IMR-90 (cell line): ENCODE data around the gene NOD1. TPM values are rescaled to one million over a fixed set of nuclear protein-coding genes. Genes with fewer than 3 reads are reported as not detected.

Experiments
- ATAC-seq: fragments of 200-7000 bp; cut with Tn5 transposase; 2 replicates; pipeline ENCODE4 v1.9.1; 2020; ENCODE audit warnings: low read depth, mild to moderate bottlenecking, moderate library complexity
- BruUV-seq: library from RNA; stranded (reverse); fragments of 400-500 nt; replicated peaks from 2 replicates; lab custom pipeline; 2021; lab: Mats Ljungman, UMichigan
- CTCF ChIA-PET: fragments of 300-600 bp; formaldehyde crosslinking; extraction: SDS; loops from one replicate; lab custom pipeline; 2021; ENCODE audit warnings: antibody characterized with exemption; lab: Yijun Ruan, JAX
- POLR2A ChIA-PET: fragments of 300-600 bp; sonication (Branson Sonifier 250); formaldehyde crosslinking; loops from one replicate; lab custom pipeline; 2022; ENCODE audit warnings: antibody characterized with exemption; ENCODE audit not compliant: unreplicated experiment; lab: Charles Lee
- DNase-seq: peaks from one replicate; pipeline ENCODE4 v3.0.0; 2013
- H2AFZ ChIP-seq: replicated peaks from 2 replicates; pipeline ENCODE3; 2013; ENCODE audit warnings: low read length, mild to moderate bottlenecking; ENCODE audit not compliant: poor library complexity
- H2AK5ac ChIP-seq: 2 replicates; pipeline ENCODE4 v1.6.1; 2013; ENCODE audit warnings: low read depth, low read length, inconsistent platforms
- H2AK9ac ChIP-seq: replicated peaks from 2 replicates; pipeline ENCODE3; 2013; ENCODE audit warnings: mild to moderate bottlenecking, low read depth, low read length, moderate library complexity; ENCODE audit not compliant: poor library complexity
- H2BK120ac ChIP-seq: 2 replicates; pipeline ENCODE4 v1.6.1; 2013; ENCODE audit warnings: low read depth, low read length, inconsistent platforms
- H2BK15ac ChIP-seq: 3 replicates; pipeline ENCODE4 v1.6.1; 2013; ENCODE audit warnings: low read depth, low read length, inconsistent platforms
- H2BK20ac ChIP-seq: 2 replicates; pipeline ENCODE4 v1.6.1; 2013; ENCODE audit warnings: low read depth, mild to moderate bottlenecking, inconsistent platforms, low read length, moderate library complexity
- H2BK5ac ChIP-seq: 2 replicates; pipeline ENCODE4 v1.6.1; 2013; ENCODE audit warnings: mild to moderate bottlenecking, low read depth, low read length, inconsistent platforms; ENCODE audit not compliant: poor library complexity, severe bottlenecking
- H3K14ac ChIP-seq: replicated peaks from 2 replicates; pipeline ENCODE4 v1.6.1; 2013; ENCODE audit warnings: low read depth, low read length, inconsistent platforms
- H3K18ac ChIP-seq: 2 replicates; pipeline ENCODE4 v1.6.1; 2013; ENCODE audit warnings: low read depth, low read length, control low read depth
- H3K23ac ChIP-seq: 2 replicates; pipeline ENCODE4 v1.6.1; 2013; ENCODE audit warnings: low read depth, low read length, inconsistent platforms
- H3K27ac ChIP-seq: 2 replicates; pipeline ENCODE4 v1.5.1; 2013; ENCODE audit warnings: mild to moderate bottlenecking, control low read depth, low read length; ENCODE audit not compliant: insufficient read depth
- H3K27me3 ChIP-seq: 2 replicates; pipeline ENCODE4 v1.6.1; 2013; ENCODE audit warnings: low read length; ENCODE audit not compliant: control insufficient read depth, insufficient read depth
- H3K36me3 ChIP-seq: 2 replicates; pipeline ENCODE4 v1.6.1; 2013; ENCODE audit warnings: low read length, mixed read lengths; ENCODE audit not compliant: control insufficient read depth, insufficient read depth
- H3K4ac ChIP-seq: 2 replicates; pipeline ENCODE4 v1.6.1; 2013; ENCODE audit warnings: low read depth, low read length, inconsistent platforms
- H3K4me1 ChIP-seq: 2 replicates; pipeline ENCODE4 v1.6.1; 2013; ENCODE audit warnings: low read length, mixed read lengths; ENCODE audit not compliant: control insufficient read depth, insufficient read depth
- H3K4me2 ChIP-seq: 2 replicates; pipeline ENCODE4 v1.6.1; 2013; ENCODE audit warnings: low read depth, mild to moderate bottlenecking, control low read depth, low read length, moderate library complexity
- H3K4me3 ChIP-seq: 2 replicates; pipeline ENCODE4 v1.5.1; 2013; ENCODE audit warnings: low read depth, mild to moderate bottlenecking, control low read depth, low read length, moderate library complexity; ENCODE audit not compliant: insufficient read depth
- H3K56ac ChIP-seq: 2 replicates; pipeline ENCODE4 v1.6.1; 2013; ENCODE audit warnings: low read length, inconsistent platforms; ENCODE audit not compliant: insufficient read depth; ENCODE audit errors: extremely low read depth
- H3K79me1 ChIP-seq, 2 experiments: 2 replicates each; pipeline ENCODE4 v1.6.1; 2013; ENCODE audit warnings: low read length in 2 of 2, inconsistent platforms in 1 of 2, low read depth in 1 of 2
- H3K9ac ChIP-seq: 2 replicates; pipeline ENCODE4 v1.6.1; 2013; ENCODE audit warnings: low read depth, low read length, control low read depth
- H3K9me1 ChIP-seq: 2 replicates; pipeline ENCODE4 v1.6.1; 2013; ENCODE audit warnings: low read length, inconsistent platforms; ENCODE audit not compliant: insufficient read depth
- H3K9me3 ChIP-seq: 2 replicates; pipeline ENCODE4 v1.6.1; 2013; ENCODE audit warnings: low read length; ENCODE audit not compliant: control insufficient read depth, insufficient read depth
- H4K20me1 ChIP-seq: 2 replicates; pipeline ENCODE4 v1.6.1; 2013; ENCODE audit warnings: low read length, inconsistent platforms; ENCODE audit not compliant: insufficient read depth
- H4K5ac ChIP-seq: 2 replicates; pipeline ENCODE4 v1.6.1; 2013; ENCODE audit warnings: mild to moderate bottlenecking, low read depth, low read length, control low read depth
- H4K8ac ChIP-seq, 2 experiments: 2 replicates each; pipeline ENCODE4 v1.6.1; 2013; ENCODE audit warnings: low read depth in 2 of 2, low read length in 2 of 2, control low read depth in 1 of 2, inconsistent platforms in 1 of 2
- H4K91ac ChIP-seq: 2 replicates; pipeline ENCODE4 v1.6.1; 2013; ENCODE audit warnings: low read depth, low read length, inconsistent platforms; ENCODE audit not compliant: insufficient read depth
- BHLHE40 ChIP-seq: fragments of 150-350 bp; IDR thresholded peaks from 2 replicates; pipeline ENCODE4 v1.6.1; 2016; ENCODE audit warnings: mild to moderate bottlenecking, low read depth, low read length
- CHD1 ChIP-seq: IDR thresholded peaks from 2 replicates; pipeline ENCODE4 v1.6.1; 2012; ENCODE audit warnings: low read depth, low read length, improper control_type of control experiment
- ELK1 ChIP-seq: fragments of 150-350 bp; IDR thresholded peaks from 2 replicates; pipeline ENCODE4 v1.6.1; 2016; ENCODE audit warnings: low read depth, mild to moderate bottlenecking, low read length, moderate library complexity, borderline replicate concordance
- FOS ChIP-seq: fragments of 150-350 bp; IDR thresholded peaks from 2 replicates; pipeline ENCODE4 v1.6.1; 2016; ENCODE audit warnings: low read depth, low read length
- MAZ ChIP-seq: IDR thresholded peaks from 2 replicates; pipeline ENCODE4 v1.6.1; 2012; ENCODE audit warnings: low read depth, mild to moderate bottlenecking, low read length, improper control_type of control experiment, moderate library complexity, borderline replicate concordance
- MXI1 ChIP-seq: IDR thresholded peaks from 2 replicates; pipeline ENCODE4 v1.6.1; 2012; ENCODE audit warnings: low read depth, mild to moderate bottlenecking, low read length, moderate library complexity, borderline replicate concordance
- NFE2L2 ChIP-seq: fragments of 150-350 bp; IDR thresholded peaks from 2 replicates; pipeline ENCODE4 v1.6.1; 2016; ENCODE audit warnings: low read depth, mild to moderate bottlenecking, low read length
- SMC3 ChIP-seq: fragments of 150-350 bp; IDR thresholded peaks from 2 replicates; pipeline ENCODE4 v1.6.1; 2016; ENCODE audit warnings: low read depth, mild to moderate bottlenecking, antibody characterized with exemption, low read length, moderate library complexity
- WGBS, 2 experiments: methylation state at CpG; one replicate each; pipeline versions ENCODE4 v1.1.5 to v1.1.7; 2013; ENCODE audit warnings: missing lambda C conversion rate in 2 of 2; ENCODE audit not compliant: insufficient read length in 1 of 2; ENCODE audit errors: extremely low coverage in 2 of 2; 5-methylcytosine and 5-hydroxymethylcytosine counted together
- dilution Hi-C: fragments of 300-500 bp; cut with HindIII; formaldehyde crosslinking; loops from one replicate; pipeline ENCODE4 v1.14.3; 2018; ENCODE audit warnings: low sequenced_read_pairs; ENCODE audit not compliant: unreplicated experiment
- in situ Hi-C: fragments of 300-500 bp; cut with MboI; formaldehyde crosslinking; loops from 3 replicates; pipeline ENCODE4 v1.14.3; 2019; ENCODE audit warnings: low sequenced_read_pairs, inconsistent platforms, mixed read lengths
- intact Hi-C: fragments of 100-400 bp; cut with micrococcal nuclease; formaldehyde crosslinking; loops from 2 replicates; pipeline ENCODE4 v1.10.0; 2022
- polyA plus RNA-seq, 3 experiments: library from polyadenylated mRNA; depleted of rRNA; stranded (reverse); fragments of >200 nt; gene quantifications; 2 replicates each; pipeline ENCODE4 v1.2.3, GENCODE V29; 2012; ENCODE audit warnings: low replicate concordance in 1 of 3
- total RNA-seq: library from RNA; depleted of rRNA; stranded (reverse); fragments of >200 nt; gene quantifications from 2 replicates; pipeline ENCODE4 v1.2.3, GENCODE V29; 2012

Gene NOD1
- total and polyA plus RNA-seq, 2 of the 4 experiments (the other 2 are of a cell fraction) = 1.8 to 3.0 TPM

DNA sequence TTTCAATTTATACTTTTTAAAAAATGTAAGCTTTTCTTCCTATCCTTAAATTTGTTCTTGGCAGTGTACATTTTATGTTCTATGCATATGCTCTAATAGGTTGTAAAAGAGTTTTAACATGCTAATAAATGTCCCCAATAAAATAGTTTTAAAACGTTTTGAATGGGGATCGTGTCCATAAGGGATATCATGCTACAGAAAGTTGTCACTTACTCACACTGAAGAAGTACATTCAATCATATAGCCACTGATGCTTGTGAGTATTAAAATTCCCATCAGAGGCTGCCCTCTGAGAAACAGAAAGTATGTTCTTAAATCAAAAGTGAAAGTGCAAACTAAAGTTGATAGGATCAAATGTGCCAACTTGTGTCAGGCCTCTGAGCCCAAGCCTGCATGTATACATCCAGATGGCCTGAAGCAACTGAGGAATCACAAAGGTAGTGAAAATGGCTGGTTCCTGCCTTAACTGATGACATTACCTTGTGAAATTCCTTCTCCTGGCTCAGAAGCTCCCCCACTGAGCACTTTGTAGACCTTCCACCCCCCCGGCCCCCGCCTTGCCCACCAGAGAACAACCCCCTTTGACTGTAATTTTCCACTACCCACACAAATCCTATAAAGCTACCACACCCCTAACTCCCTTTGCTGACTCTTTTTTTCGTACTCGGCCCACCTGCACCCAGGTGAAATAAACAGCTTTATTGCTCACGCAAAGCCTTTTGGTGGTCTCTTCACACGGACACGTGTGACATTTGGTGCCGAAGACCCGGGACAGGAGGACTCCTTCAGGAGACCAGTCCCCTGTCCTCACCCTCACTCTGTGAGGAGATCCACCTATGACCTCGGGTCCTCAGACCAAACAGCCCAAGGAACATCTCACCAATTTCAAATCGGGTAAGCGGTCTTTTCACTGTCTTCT lies 877 bp upstream of the NOD1 start:
- no peak overlapping the region for H2BK5ac ChIP-seq
- CTCF ChIA-PET = interaction anchor here (1.5 kb wide), 1 partner anchor 10 kb away, joined by 9 read pairs; no protein-coding TSS in a partner anchor
- no peaks in the 10 kb centered on the region for H3K9me3 ChIP-seq
- peak overlapping the region; percentile 44; the same call in 1 of the 2 replicates for H3K14ac ChIP-seq
- no peaks in the 10 kb centered on the region for H3K27me3 ChIP-seq
- POLR2A ChIA-PET = no interaction called here
- H2BK15ac ChIP-seq = no peak overlapping the region
- 0 out of 2 replicates have a peak overlapping the region, but pooled peaks have one; percentile 53 for H4K5ac ChIP-seq
- dilution Hi-C loops = no loop called here
- H2BK120ac ChIP-seq = no peak overlapping the region; the same call in 1 of the 2 replicates
- H2BK20ac ChIP-seq = no peak overlapping the region
- intact Hi-C loops = loop anchor here (2.0 to 5.0 kb wide), 2 partner anchors 25 to 317 kb away; partner anchors contain the start of gene GGCT
- H3K36me3 ChIP-seq = no peaks in the 10 kb centered on the region
- H2AFZ ChIP-seq = no peak overlapping the region
- ATAC-seq = no peak
- H3K4me3 ChIP-seq = peak overlapping the region; percentile 83
- H3K4ac ChIP-seq = peak overlapping the region; percentile 25; the same call in 1 of the 2 replicates
- H3K4me1 ChIP-seq = peaks cover 7% of the 10 kb centered on the region
- H3K9ac ChIP-seq = peak overlapping the region; percentile 94
- H3K56ac ChIP-seq = peak overlapping the region; percentile 34; the same call in 1 of the 2 replicates
- TF ChIP-seq BHLHE40 = no peak
- TF ChIP-seq NFE2L2 = no peak
- TF ChIP-seq CHD1 = no peak
- no peak for TF ChIP-seq MXI1
- TF ChIP-seq ELK1 = no peak
- TF ChIP-seq FOS = no peak
- TF ChIP-seq SMC3 = no peak
- TF ChIP-seq MAZ = no peak
- peaks cover 8 to 25% of the 10 kb centered on the region in 2 experiments for H3K79me1 ChIP-seq
- DNase-seq = peak; percentile 46
- no TSS peak for BruUV-seq
- no peak overlapping the region for H3K18ac ChIP-seq
- in situ Hi-C loops = no loop called here
- peak overlapping the region; percentile 88; the same call in 1 of the 2 replicates for H3K27ac ChIP-seq
- no peak overlapping the region for H2AK5ac ChIP-seq
- peak overlapping the region; percentile 25; the same call in 1 of the 2 replicates for H3K23ac ChIP-seq
- 98% methylated on average over 5 of the region's 14 CpGs; no CpG with 5 or more reads in 1 of the 2 experiments for WGBS, 2 experiments
- no peaks in the 10 kb centered on the region for H4K20me1 ChIP-seq
- H2AK9ac ChIP-seq = no peak overlapping the region
- H3K9me1 ChIP-seq = peaks cover 3% of the 10 kb centered on the region; the same call in 1 of the 2 replicates
- peak overlapping the region; percentile 99 for H3K4me2 ChIP-seq
- peak overlapping the region; percentile 82 to 89 for H4K8ac ChIP-seq
- H4K91ac ChIP-seq = no peak overlapping the region; the same call in 1 of the 2 replicates
